DOHH2 (cell line): ENCODE data around the gene YIPF6.

Experiments
- EZH2phosphoT487 ChIP-seq: fragments of 200-600 bp; sonication (generic); IDR thresholded peaks from 2 replicates; pipeline ENCODE4 v1.6.1; 2017; ENCODE audit warnings: borderline replicate concordance, mild to moderate bottlenecking, antibody characterized with exemption, low read length, moderate library complexity, mixed read lengths
- TF ChIP-seq, protein P1 (sequence below): fragments of 200-600 bp; sonication (generic); IDR thresholded peaks from one replicate; pipeline ENCODE4 v1.5.1; 2014; ENCODE audit warnings: antibody characterized with exemption, mild to moderate bottlenecking, low read depth, low read length; ENCODE audit not compliant: poor library complexity, severe bottlenecking

DNA sequence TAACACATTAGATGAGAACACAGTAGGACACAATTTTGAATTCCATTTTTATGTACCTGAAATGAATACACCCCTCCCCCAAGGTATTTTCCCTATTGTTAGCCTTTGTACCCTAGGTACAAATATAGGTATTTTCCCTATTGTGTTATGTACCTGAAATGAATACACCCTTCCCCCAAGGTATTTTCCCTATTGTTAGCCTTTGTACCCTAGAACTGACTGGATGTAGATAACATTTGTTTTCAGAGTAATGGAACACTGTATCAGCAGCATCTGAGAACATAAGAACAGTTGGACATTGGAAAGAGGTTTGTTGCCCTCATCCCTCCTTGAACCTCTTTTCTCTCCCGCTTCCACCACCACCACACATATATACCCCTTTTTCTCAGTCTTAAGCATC is 37.6 kb downstream of the YIPF6 start:
- TF ChIP-seq, protein P1, sequence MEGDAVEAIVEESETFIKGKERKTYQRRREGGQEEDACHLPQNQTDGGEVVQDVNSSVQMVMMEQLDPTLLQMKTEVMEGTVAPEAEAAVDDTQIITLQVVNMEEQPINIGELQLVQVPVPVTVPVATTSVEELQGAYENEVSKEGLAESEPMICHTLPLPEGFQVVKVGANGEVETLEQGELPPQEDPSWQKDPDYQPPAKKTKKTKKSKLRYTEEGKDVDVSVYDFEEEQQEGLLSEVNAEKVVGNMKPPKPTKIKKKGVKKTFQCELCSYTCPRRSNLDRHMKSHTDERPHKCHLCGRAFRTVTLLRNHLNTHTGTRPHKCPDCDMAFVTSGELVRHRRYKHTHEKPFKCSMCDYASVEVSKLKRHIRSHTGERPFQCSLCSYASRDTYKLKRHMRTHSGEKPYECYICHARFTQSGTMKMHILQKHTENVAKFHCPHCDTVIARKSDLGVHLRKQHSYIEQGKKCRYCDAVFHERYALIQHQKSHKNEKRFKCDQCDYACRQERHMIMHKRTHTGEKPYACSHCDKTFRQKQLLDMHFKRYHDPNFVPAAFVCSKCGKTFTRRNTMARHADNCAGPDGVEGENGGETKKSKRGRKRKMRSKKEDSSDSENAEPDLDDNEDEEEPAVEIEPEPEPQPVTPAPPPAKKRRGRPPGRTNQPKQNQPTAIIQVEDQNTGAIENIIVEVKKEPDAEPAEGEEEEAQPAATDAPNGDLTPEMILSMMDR = no peak
- TF ChIP-seq EZH2phosphoT487 = no peak
